K562 (cell line): ENCODE results near the gene PREX1.

ENCODE experiments used
- ASH1L ChIP-seq: fragments of 450-650 bp; IDR thresholded peaks from 2 replicates; pipeline ENCODE4 v1.6.1; 2018; ENCODE audit warnings: borderline replicate concordance, mild to moderate bottlenecking, low read depth; ENCODE audit not compliant: partially characterized antibody
- FOXA1 ChIP-seq: fragments of 450-650 bp; IDR thresholded peaks from 2 replicates; pipeline ENCODE4 v1.6.1; 2016; ENCODE audit warnings: mild to moderate bottlenecking, borderline replicate concordance
- HMG20B ChIP-seq: fragments of 250-450 bp; sonication (Bioruptor Pico); IDR thresholded peaks from 2 replicates; pipeline ENCODE4 v1.5.0; 2021; ENCODE audit warnings: mild to moderate bottlenecking
- JUND ChIP-seq, 2 experiments: IDR thresholded peaks; 2 replicates in 1 of 2; 3 replicates in 1 of 2; pipeline ENCODE4 v1.6.1; 2011; ENCODE audit warnings: borderline replicate concordance in 2 of 2, low read depth in 2 of 2, low read length in 2 of 2, improper control_type of control experiment in 1 of 2, missing biosample characterization in 1 of 2, missing genetic modification characterization in 1 of 2, missing genetic modification reagents in 1 of 2
- RNF2 ChIP-seq: sonication (generic); IDR thresholded peaks from 2 replicates; pipeline ENCODE4 v1.6.1; 2016
- SAFB2 ChIP-seq: fragments of 200-400 bp; formaldehyde crosslinking; IDR thresholded peaks from 2 replicates; pipeline ENCODE4 v1.6.1; 2018; ENCODE audit warnings: borderline replicate concordance, low read length, low read depth, moderate library complexity; ENCODE audit not compliant: severe bottlenecking
- TRIM28 ChIP-seq: fragments of 450-650 bp; IDR thresholded peaks from 2 replicates; pipeline ENCODE4 v1.6.1; 2017
- ZKSCAN1 ChIP-seq: fragments of 150-350 bp; IDR thresholded peaks from 2 replicates; pipeline ENCODE4 v1.6.1; 2016; ENCODE audit warnings: low read depth, low read length
- ZNF354B ChIP-seq: fragments of 250-450 bp; sonication (Bioruptor Pico); IDR thresholded peaks from 2 replicates; pipeline ENCODE4 v1.4.0; 2020
- TF ChIP-seq, protein P1 (sequence below), 3 experiments: IDR thresholded peaks in 2 of 3; conservative IDR thresholded peaks in 1 of 3; 2 replicates each; pipeline ENCODE4 v1.5.1; 2011 to 2012; ENCODE audit warnings: low read length in 3 of 3, mild to moderate bottlenecking in 3 of 3, control low read depth in 2 of 3, improper control_type of control experiment in 1 of 3, inconsistent platforms in 1 of 3, low read depth in 1 of 3, mixed read lengths in 1 of 3, moderate library complexity in 1 of 3; ENCODE audit not compliant: insufficient read depth in 2 of 3

DNA sequence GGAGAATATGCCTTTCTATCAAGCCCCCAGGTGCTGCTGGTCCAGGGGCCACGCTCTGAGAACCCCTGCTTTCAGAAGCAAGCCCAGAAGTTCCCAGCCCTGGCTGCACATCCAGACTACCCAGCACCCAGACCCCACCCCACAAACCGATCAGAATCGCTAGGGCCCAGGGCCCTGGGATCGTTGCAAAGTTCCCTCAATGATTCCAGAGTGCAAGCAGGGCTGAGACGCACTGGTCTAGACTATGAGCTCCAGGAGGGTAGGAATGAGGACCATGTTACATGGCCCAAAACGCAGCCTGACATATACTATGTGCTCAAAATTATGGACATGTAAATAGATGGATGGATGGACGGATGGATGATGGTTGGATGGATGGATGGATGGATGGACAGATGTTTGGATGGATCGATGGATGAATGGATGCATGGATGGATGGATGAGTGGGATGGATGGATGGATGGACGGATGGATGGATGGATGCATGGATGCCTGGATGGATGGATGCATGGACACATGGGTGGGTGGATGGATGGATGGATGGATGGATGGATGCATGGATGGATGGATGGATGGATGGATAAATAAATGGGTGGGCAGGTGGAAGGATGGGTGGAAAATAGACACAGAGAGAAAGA lies 194.1 kb downstream of the PREX1 start:
- TF ChIP-seq ZNF354B (no peak), ZKSCAN1 (no peak), SAFB2 (no peak), HMG20B (no peak), ASH1L (no peak), RNF2 (no peak), TRIM28 (no peak), FOXA1 (no peak), JUND (IDR thresholded peaks at IDR 0.05; ENCODE audit: borderline replicate concordance, low read depth, low read length) (no peak), JUND (tag; IDR thresholded peaks at IDR 0.05; ENCODE audit: borderline replicate concordance, low read depth, low read length) (no peak)
- TF ChIP-seq, protein P1, sequence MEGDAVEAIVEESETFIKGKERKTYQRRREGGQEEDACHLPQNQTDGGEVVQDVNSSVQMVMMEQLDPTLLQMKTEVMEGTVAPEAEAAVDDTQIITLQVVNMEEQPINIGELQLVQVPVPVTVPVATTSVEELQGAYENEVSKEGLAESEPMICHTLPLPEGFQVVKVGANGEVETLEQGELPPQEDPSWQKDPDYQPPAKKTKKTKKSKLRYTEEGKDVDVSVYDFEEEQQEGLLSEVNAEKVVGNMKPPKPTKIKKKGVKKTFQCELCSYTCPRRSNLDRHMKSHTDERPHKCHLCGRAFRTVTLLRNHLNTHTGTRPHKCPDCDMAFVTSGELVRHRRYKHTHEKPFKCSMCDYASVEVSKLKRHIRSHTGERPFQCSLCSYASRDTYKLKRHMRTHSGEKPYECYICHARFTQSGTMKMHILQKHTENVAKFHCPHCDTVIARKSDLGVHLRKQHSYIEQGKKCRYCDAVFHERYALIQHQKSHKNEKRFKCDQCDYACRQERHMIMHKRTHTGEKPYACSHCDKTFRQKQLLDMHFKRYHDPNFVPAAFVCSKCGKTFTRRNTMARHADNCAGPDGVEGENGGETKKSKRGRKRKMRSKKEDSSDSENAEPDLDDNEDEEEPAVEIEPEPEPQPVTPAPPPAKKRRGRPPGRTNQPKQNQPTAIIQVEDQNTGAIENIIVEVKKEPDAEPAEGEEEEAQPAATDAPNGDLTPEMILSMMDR (IDR thresholded peaks at IDR 0.05 in 2 of 3, conservative IDR thresholded peaks at IDR 0.05 in 1 of 3; ENCODE audit: insufficient read depth in 2 of 3, low read depth in 1 of 3, low read length in 3 of 3): no peak
